Measurements from ENCODE around the gene CDC42. TPM values are rescaled to one million over a fixed set of nuclear protein-coding genes. Genes with fewer than 3 reads are reported as not detected.

The CDC42 gene
- total RNA-seq, 4 donors from 2014 or later: 108 to 223 (median 200) TPM

DNA sequence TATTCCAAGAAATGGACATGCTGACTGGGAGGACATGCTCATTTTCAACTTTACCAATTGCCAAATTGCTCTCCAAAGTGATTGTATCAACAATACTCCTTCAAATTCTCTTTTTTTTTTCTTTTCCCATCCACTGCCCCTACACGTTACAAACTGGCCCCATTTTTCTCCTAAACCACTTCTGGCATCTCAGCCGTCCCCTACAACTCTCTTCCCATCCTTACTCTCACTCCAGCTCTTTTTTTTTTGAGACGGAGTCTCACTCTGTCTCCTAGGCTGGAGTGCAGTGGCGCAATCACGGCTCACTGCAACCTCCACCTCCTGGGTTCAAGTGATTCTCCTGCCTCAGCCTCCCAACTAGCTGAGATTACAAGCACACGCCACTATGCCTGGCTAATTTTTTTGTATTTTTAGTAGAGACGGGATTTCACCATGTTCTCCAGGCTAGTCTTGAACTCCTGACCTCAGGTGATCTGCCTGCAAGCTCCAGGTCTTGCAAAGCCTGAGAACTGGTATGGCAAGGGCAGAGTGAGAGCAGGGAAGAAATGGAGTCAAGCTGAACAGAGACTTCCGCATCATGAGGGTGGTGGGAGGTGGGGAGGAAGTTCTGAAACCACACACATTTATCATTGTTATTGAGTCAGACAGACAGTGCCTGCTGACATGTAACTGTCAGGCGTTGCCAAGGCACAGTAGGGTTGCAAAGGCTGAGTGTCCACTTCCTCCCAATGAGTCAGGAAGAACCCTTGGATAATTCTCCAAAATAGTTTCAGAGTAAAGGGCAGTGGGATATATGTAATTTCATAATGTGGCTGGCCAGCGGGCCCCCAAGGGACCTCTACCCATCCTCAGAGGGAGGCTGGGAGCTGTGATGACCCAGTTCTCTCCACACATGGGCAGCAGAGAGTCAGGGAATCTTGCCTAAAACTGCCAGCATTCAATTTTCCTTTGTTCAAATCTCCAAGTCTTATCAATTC lies 33.6 kb upstream of the CDC42 start:
- 66% methylated on average over 10 of the region's 10 CpGs for WGBS
- no peak overlapping the region for H3K27ac ChIP-seq
- TF ChIP-seq EP300 (IDR thresholded peaks at IDR 0.05): no peak
- no peak for TF ChIP-seq POLR2A (IDR thresholded peaks at IDR 0.05)
- TF ChIP-seq, protein P1, sequence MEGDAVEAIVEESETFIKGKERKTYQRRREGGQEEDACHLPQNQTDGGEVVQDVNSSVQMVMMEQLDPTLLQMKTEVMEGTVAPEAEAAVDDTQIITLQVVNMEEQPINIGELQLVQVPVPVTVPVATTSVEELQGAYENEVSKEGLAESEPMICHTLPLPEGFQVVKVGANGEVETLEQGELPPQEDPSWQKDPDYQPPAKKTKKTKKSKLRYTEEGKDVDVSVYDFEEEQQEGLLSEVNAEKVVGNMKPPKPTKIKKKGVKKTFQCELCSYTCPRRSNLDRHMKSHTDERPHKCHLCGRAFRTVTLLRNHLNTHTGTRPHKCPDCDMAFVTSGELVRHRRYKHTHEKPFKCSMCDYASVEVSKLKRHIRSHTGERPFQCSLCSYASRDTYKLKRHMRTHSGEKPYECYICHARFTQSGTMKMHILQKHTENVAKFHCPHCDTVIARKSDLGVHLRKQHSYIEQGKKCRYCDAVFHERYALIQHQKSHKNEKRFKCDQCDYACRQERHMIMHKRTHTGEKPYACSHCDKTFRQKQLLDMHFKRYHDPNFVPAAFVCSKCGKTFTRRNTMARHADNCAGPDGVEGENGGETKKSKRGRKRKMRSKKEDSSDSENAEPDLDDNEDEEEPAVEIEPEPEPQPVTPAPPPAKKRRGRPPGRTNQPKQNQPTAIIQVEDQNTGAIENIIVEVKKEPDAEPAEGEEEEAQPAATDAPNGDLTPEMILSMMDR (IDR thresholded peaks at IDR 0.05): peak in 1 of 2 donors; percentile 11
- TF ChIP-seq POLR2AphosphoS5 (IDR thresholded peaks at IDR 0.05): no peak

DNA sequence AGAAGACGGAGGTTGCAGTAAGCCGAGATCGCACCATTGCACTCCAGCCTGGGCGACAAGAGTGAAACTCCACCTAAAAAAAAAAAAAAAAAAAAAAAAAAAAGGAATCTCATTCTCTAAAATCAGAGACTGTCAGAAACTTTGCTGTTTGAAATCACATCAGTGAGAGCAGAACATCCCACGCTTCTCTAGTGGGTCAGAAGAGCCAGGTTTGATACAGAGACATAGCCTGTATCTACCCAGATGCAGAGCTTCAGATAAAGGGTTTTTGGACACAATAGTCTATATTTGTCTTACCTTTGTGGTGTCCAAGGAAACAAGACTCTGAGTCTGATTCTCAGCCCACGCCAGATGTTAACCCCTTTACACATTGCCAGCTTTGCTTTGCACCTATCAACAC lies 31.4 kb upstream of the CDC42 start:
- H3K36me3 ChIP-seq: no peaks in the 10 kb centered on the region
- no peak for DNase-seq (ENCODE audit: low spot score in 2 of 2)
- TF ChIP-seq POLR2AphosphoS5 (IDR thresholded peaks at IDR 0.05) (no peak), POLR2A (IDR thresholded peaks at IDR 0.05) (no peak), EP300 (IDR thresholded peaks at IDR 0.05) (no peak)
- TF ChIP-seq, protein P1 (IDR thresholded peaks at IDR 0.05): no peak
- no peaks in the 10 kb centered on the region for H3K9me3 ChIP-seq
- H3K4me1 ChIP-seq: peaks cover 17% of the 10 kb centered on the region
- no peak overlapping the region for H3K4me3 ChIP-seq
- 87% methylated on average over 6 of the region's 6 CpGs for WGBS
- no peak overlapping the region for H3K27ac ChIP-seq
- H3K27me3 ChIP-seq: no peaks in the 10 kb centered on the region

More for the DNA sequence above, 33.6 kb upstream of the CDC42 start:
- Histone ChIP-seq H3K4me3 (no peak overlapping the region), H3K9me3 (no peaks in the 10 kb centered on the region), H3K27me3 (no peaks in the 10 kb centered on the region), H3K36me3 (no peaks in the 10 kb centered on the region), H3K4me1 (peaks cover 5% of the 10 kb centered on the region)
- DNase-seq (ENCODE audit: low spot score in 2 of 2): no peak

DNA sequence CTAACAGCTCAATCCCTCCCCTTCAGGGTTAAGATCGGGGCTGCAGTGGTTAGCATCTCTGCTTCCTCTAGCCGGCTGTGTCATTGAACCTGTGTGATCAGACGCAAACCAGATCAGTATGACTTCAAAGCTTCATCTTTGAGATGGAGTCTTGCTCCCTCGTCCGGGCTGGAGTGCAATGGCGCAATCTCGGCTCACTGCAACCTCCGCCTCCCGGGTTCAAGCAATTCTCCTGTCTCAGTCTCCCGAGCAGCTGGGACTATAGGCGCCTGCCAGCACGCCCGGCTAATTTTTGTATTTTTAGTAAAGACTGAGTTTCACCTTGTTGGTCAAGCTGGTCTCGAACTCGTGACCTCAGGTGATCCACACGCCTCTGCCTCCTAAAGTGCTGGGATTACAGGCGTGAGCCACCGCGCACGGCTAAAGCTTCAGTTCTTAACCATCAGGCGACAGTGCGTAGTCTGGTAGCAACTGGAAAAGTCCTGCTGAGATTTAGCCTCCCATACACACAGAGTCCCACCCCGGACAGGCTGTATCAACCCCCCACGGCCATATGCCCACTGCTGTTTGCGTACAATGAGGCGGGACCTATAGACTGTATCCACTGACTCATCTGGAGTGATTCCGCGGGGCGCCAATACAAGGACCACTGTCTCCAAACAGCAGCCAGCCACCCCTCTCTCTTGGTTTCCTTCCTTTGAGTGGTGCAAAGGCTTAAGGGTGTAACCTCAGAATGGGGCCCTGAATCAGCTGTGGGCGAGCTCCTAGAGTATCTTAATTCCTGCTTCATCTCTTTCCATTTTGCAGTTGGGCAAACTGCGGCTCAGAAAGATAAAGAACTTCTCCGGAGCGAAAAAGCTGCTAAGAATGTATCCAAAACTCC lies 27.8 kb upstream of the CDC42 start:
- peak overlapping the region; percentile 98 for H3K27ac ChIP-seq
- TF ChIP-seq, protein P1 (IDR thresholded peaks at IDR 0.05): no peak
- TF ChIP-seq POLR2A (IDR thresholded peaks at IDR 0.05): no peak
- TF ChIP-seq POLR2AphosphoS5 (IDR thresholded peaks at IDR 0.05): no peak
- no peak for TF ChIP-seq EP300 (IDR thresholded peaks at IDR 0.05)

DNA sequence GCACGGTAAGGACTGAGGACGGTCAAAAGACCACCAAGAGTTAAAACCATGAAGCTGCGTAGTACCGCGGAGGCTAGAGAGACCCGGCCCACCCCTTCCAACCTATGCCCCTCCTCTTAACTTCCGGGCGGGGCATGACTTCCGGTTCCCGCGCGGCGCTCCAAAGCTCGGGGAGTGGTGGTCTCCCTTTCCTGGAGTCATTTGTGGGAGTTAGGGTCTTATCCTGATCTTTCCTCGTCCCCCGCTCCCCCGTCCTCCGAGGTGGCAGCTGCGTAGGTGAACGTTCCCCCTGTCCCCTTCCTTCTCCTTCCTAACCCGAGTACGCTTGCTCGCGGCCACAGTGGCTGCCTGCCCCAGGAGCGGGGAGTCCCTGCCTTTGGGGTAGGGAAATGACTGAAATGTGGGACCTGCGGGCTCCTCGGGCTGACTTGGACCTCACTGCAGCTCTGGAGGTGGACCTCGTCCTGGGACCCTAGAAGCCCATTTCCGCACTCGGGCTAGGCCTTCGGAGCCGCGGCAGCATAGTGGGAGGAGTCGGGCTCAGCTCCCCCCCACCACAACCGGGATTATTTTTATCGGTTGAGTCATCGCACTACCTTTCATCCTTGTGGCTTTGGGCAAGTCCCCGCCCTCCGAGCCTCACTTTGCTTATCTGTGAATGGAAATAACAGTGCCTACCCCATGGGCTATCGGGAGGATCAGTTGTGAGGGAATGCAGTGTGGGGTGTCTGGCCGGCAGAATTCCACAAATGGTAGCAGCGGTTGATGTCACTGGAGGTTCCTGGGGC lies 26.9 kb upstream of the CDC42 start:
- under 1% methylated on average over 40 of the region's 42 CpGs for WGBS
- peaks cover 20% of the 10 kb centered on the region for H3K4me1 ChIP-seq
- H3K36me3 ChIP-seq: peaks cover 2% of the 10 kb centered on the region
- H3K27me3 ChIP-seq: no peaks in the 10 kb centered on the region
- peak overlapping the region; percentile 82 for H3K4me3 ChIP-seq
- H3K27ac ChIP-seq: peak overlapping the region; percentile 98
- peak; percentile 92 to 95 for DNase-seq (ENCODE audit: low spot score in 2 of 2)
- no peaks in the 10 kb centered on the region for H3K9me3 ChIP-seq
- peak; percentile 61 to 77 for TF ChIP-seq POLR2A (IDR thresholded peaks at IDR 0.05)
- TF ChIP-seq EP300 (IDR thresholded peaks at IDR 0.05): no peak
- TF ChIP-seq POLR2AphosphoS5 (IDR thresholded peaks at IDR 0.05): peak in 1 of 3 donors; percentile 63
- TF ChIP-seq, protein P1 (IDR thresholded peaks at IDR 0.05): no peak

More for the DNA sequence above, 27.8 kb upstream of the CDC42 start:
- no peaks in the 10 kb centered on the region for H3K9me3 ChIP-seq
- peak; percentile 85 to 87 for DNase-seq (ENCODE audit: low spot score in 2 of 2)
- H3K4me3 ChIP-seq: peak overlapping the region; percentile 82
- H3K36me3 ChIP-seq: no peaks in the 10 kb centered on the region
- 2% methylated on average over 27 of the region's 33 CpGs for WGBS
- no peaks in the 10 kb centered on the region for H3K27me3 ChIP-seq
- peaks cover 20% of the 10 kb centered on the region for H3K4me1 ChIP-seq

Data from suprapubic skin (tissue), 4 donors.